NT2/D1 (cell line): ENCODE measurements around the gene OPCML.

ENCODE experiments used
- YY1 ChIP-seq: IDR thresholded peaks from 2 replicates; pipeline ENCODE4 v1.6.1; 2011; ENCODE audit not compliant: insufficient read length, insufficient read depth
- ZNF274 ChIP-seq: IDR thresholded peaks from 2 replicates; pipeline ENCODE4 v1.6.1; 2011; ENCODE audit warnings: mild to moderate bottlenecking, low read depth, low read length

GRCh38 chr11:133519560-133519959, 12.7 kb downstream of the OPCML start:
- TF ChIP-seq ZNF274 (no peak), YY1 (no peak)
